ENCODE data around the gene CLCN5.

GRCh38 chrX:49934148-49934547 lies 11.8 kb downstream of the CLCN5 start:
- no peak for TF ChIP-seq CSDC2 (CRISPR knock-in tag; IDR thresholded peaks at IDR 0.05)
- no peak for TF ChIP-seq PATZ1 (CRISPR knock-in tag; IDR thresholded peaks at IDR 0.05; ENCODE audit: borderline replicate concordance)
- TF ChIP-seq ZNF70 (CRISPR knock-in tag; IDR thresholded peaks at IDR 0.05) = no peak
- no peak for TF ChIP-seq ARNTL (CRISPR knock-in tag; IDR thresholded peaks at IDR 0.05; ENCODE audit: borderline replicate concordance, low read depth)
- TF ChIP-seq ESRRG (CRISPR knock-in tag; IDR thresholded peaks at IDR 0.05) = no peak
- TF ChIP-seq GLIS3 (CRISPR knock-in tag; IDR thresholded peaks at IDR 0.05) = no peak
- TF ChIP-seq, protein P1, sequence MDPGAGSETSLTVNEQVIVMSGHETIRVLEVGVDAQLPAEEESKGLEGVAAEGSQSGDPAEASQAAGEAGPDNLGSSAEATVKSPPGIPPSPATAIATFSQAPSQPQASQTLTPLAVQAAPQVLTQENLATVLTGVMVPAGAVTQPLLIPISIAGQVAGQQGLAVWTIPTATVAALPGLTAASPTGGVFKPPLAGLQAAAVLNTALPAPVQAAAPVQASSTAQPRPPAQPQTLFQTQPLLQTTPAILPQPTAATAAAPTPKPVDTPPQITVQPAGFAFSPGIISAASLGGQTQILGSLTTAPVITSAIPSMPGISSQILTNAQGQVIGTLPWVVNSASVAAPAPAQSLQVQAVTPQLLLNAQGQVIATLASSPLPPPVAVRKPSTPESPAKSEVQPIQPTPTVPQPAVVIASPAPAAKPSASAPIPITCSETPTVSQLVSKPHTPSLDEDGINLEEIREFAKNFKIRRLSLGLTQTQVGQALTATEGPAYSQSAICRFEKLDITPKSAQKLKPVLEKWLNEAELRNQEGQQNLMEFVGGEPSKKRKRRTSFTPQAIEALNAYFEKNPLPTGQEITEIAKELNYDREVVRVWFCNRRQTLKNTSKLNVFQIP (CRISPR knock-in tag; IDR thresholded peaks at IDR 0.05; ENCODE audit: borderline replicate concordance, low read depth) = no peak
- TF ChIP-seq SNAI2 (CRISPR knock-in tag; IDR thresholded peaks at IDR 0.05) = no peak
- no peak for TF ChIP-seq OSR1 (CRISPR knock-in tag; IDR thresholded peaks at IDR 0.05)

All from SK-N-SH treated with all-trans-retinoic acid at 6 μM for 48 hours (cell line).